K562 (cell line): Measurements from ENCODE around the gene PPIL1. TPM values are rescaled to one million over a fixed set of nuclear protein-coding genes. Genes with fewer than 3 reads are reported as not detected.

Experiments
- NFXL1 ChIP-seq: fragments of 450-650 bp; formaldehyde crosslinking; IDR thresholded peaks from 2 replicates; pipeline ENCODE4 v1.4.0; 2021; ENCODE audit warnings: mild to moderate bottlenecking
- SAFB2 ChIP-seq: fragments of 200-400 bp; formaldehyde crosslinking; IDR thresholded peaks from 2 replicates; pipeline ENCODE4 v1.6.1; 2018; ENCODE audit warnings: borderline replicate concordance, low read length, low read depth, moderate library complexity; ENCODE audit not compliant: severe bottlenecking
- VEZF1 ChIP-seq: fragments of 200-800 bp; sonication (Bioruptor generic); IDR thresholded peaks from 2 replicates; pipeline ENCODE4 v1.6.1; 2017; ENCODE audit warnings: missing genetic modification characterization, missing compliant biosample characterization
- ZNF41 ChIP-seq: fragments of 250-450 bp; sonication (Bioruptor Pico); conservative IDR thresholded peaks from 2 replicates; pipeline ENCODE4 v1.4.0; 2020; ENCODE audit warnings: mild to moderate bottlenecking
- ZNF592 ChIP-seq: fragments of 450-650 bp; IDR thresholded peaks from 2 replicates; pipeline ENCODE4 v1.6.1; 2017; ENCODE audit warnings: antibody characterized with exemption, mild to moderate bottlenecking
- polyA plus RNA-seq, 8 experiments: library from polyadenylated mRNA; depleted of rRNA in 4 of 8; stranded (reverse) in 5 of 8; unstranded in 3 of 8; fragments of >200 nt; fragmentation: Nextera tagmentation in 2 of 8; fragmentation: Illumina TruSeq in 1 of 8; extraction: Ambion mirVana in 2 of 8; extraction: Trizol in 1 of 8; gene quantifications; 2 replicates each; pipeline versions ENCODE4 v1.2.1 to v1.2.3, GENCODE V29; 2011 to 2014; ENCODE audit warnings: inconsistent platforms in 1 of 8, missing spikeins in 1 of 8
- total RNA-seq, 7 experiments: library from RNA; depleted of rRNA in 6 of 7; stranded (reverse); fragments of >200 nt in 6 of 7; fragmentation: Illumina TruSeq in 2 of 7; extraction: Trizol in 2 of 7; gene quantifications; 2 replicates each; pipeline versions ENCODE4 v1.2.1 to v1.2.3, GENCODE V29; 2011 to 2021; ENCODE audit warnings: low replicate concordance in 1 of 7

The PPIL1 gene
- total and polyA plus RNA-seq, 9 of the 15 experiments (the other 6 are each of a cell fraction or from before 2014, with no cell fraction given): 65.8 to 205 (median 130) TPM

- TF ChIP-seq ZNF592 (peak; percentile 92), SAFB2 (no peak), ZNF41 (CRISPR knock-in tag) (no peak), NFXL1 (CRISPR knock-in tag) (0 out of 2 replicates have a peak, but pooled peaks have one; percentile 56), VEZF1 (CRISPR knock-in tag) (peak; percentile 52)
Observed at GRCh38 chr6:36827261-36828079, 47.1 kb downstream of the PPIL1 start (continued).
